ENCODE results near the gene GAS2L2.
A peak's percentile ranks its signal among the peaks of the same experiment; 100 is the strongest.

GAS2L2 gene

DNA sequence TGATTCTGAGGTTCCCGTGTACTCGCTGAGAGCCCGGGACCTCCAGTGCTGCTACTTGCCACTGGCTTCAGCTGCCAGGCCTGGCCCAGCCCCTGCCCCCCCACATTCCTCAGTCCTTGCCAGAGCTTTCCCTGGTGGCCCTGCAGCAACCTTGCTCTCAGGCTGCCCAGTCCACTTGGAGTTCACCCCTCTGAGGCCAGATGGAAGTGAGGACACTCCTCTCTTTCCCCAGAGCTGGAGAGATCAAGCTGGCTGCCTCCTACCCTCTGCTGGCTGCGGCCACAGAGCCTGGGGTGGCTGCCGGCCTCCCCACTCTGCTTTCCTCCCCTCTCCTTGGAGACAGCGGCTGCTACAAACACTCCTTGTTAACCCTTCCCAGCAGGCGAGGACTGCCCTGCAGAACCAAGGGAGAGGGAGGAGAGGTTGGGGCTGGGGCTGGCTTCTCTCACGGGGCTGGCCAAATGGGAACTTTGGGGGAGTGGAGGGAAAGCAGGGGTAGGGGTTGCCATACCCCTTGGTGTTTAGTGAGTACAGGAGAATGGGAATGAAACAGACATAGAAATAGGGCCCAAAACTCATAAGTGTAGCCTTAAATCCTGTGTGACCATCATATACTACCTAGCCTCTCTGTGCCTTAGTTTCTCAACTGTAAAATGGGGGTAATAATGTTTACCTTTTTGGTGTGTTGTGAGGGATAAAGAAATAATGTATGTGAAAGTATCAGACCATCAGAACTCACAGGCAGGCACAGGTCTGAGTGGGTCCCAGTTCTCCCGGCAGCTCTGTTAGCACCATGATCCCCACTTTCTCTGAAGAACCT lies at the start of gene GAS2L2:
Gene GAS2L2 (minus strand): TSS at position 295 of the 820 bp plus-strand sequence. CDS start 389 bp downstream, outside the sequence.
- DNase-seq = no peak

DNA sequence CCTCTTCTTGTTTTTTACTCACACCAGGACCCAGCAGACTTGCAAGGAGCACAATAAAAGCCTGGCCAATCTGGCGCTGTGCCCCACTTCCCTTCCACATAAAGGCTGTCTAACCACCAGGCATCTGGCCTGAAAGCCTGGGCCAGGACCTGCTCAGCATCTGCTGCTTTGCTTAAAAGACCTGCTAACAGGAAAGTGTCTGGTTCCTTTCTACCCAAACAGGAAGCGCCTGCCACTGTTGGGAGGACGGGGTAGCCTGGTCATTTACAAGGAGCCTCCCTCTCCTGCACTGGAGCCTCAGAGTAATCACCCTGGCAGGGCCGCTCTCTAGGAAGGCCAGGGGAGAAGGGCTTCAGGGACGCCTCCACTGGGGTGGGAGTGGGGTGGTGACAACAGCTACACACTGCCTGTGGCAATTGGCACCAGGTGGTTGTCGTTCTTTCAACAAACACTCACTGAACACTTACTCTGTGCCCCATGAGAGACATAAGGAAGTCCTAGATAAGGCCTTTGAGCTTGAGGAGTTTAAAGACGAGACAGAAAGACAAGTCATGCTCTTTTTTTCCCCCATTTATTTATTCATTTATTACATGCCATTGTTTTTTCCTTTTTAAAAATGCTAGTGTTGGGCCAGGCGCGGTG lies 48.7 kb upstream of the GAS2L2 start:
- DNase-seq = peak; percentile 8

DNA sequence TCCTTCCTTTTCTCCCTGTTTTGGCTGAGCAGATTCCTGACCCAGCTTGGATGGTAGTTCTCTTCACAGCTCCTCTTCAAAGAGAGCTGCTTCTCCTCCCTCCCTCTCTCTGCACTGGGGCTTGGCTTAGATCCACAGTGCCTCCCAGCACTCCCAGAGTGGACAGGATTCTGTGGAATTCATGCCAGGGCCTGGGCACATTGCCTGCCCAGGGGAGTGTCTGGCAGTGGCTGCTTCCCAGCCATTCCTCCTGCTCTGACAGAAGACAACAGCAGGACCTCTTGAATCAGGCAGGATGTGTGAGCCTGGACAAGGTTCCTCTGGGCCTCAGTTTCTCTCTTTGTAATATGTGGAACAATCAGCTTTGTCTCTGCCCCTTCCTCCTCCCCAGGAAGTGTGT lies 46.9 kb upstream of the GAS2L2 start:
- no peak for DNase-seq

DNA sequence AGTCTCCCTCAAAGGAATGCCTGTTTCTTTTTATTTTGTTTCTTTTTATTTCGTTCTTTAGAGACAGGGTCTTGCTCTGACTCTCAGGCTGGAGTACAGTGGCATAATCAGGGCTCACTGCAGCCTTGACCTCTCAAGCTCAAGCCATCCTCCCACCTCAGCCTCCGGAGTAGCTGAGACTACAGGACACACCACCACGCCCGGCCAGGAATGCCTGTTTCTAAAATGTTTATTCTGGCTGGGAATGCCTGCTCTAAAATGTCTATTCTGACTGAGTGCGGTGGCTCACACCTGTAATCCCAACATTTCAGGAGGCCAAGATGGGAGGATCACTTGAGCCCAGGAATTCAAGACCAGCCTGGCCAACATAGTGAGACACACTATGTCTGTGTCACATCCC lies 44.9 kb upstream of the GAS2L2 start:
- no peak for DNase-seq

DNA sequence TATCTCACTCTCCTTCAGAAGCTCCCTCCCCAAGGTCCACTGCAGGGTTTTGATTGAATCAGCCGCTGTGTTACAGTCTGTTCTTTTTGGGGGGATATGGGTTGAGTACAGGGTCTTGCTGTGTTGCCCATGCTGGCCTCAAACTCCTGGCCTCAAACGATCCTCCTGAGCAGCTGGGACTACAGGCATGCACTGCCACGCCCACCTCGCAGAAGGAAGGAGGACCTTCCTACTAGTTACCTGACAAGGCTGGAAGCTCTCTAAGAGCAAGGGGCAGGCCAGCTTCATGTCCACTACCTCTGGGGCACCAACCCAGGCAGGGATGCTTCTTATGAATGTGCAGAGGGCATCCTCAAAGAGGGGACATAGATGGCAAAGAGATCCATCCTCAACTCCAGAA lies 44.3 kb upstream of the GAS2L2 start:
- no peak for DNase-seq

GRCh38 chr17:35796942-35797341 lies 43.9 kb upstream of the GAS2L2 start:
- no peak for DNase-seq

DNA sequence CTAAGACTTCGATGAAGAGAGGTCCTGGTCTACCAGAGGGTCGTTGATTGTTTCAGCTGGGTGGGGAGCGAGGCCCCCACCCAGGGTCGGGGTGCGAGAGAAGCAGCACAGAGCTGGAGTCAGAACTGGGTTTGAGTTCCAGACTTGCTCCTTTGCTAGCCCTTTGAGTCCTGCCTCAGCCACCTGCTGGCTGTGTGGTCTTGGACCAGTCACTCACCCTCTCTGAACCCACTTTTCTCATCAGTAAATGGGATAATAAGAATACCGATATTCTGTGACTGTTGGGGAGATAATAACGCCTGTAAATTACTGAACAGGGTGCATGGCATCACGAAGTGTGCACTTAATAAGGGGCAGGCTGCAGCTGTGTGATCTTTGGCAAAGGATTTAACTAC lies 42.8 kb upstream of the GAS2L2 start:
- no peak for DNase-seq

- DNase-seq = peak; percentile 20
Measured at GRCh38 chr17:35795007-35795870, 42.2 kb upstream of the GAS2L2 start, which contains the start of gene MMP28. MMP28 (minus strand) TSS chr17:35795641; CDS start chr17:35795377, 264 bp downstream.

- no peak for DNase-seq
Measured at GRCh38 chr17:35793257-35793656, 40.2 kb upstream of the GAS2L2 start.

GRCh38 chr17:35791681-35792350 lies 38.8 kb upstream of the GAS2L2 start:
- no peak for DNase-seq

DNA sequence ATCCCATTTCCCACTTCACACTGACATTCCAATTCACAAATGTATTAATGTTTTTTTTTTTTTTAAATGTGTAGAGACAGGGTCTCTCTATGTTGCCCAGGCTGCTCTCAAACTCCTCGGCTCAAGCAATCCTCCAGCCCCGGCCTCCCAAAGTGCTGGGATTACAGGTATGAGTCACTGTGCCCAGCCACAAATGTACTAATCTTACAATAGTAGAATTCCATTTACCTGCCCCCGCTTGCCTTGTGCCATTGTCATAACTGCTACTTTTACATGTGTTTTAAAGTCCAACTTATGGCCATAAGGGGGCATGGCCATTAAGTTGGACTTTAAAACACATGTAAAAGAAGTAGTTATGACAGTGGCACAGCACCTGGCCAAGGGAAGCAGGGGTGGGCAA lies 37.8 kb upstream of the GAS2L2 start:
- DNase-seq = no peak

GRCh38 chr17:35788477-35789368 lies 35.7 kb upstream of the GAS2L2 start:
- DNase-seq = no peak

- no peak for DNase-seq
Measured at GRCh38 chr17:35786941-35787432, 33.9 kb upstream of the GAS2L2 start.

DNA sequence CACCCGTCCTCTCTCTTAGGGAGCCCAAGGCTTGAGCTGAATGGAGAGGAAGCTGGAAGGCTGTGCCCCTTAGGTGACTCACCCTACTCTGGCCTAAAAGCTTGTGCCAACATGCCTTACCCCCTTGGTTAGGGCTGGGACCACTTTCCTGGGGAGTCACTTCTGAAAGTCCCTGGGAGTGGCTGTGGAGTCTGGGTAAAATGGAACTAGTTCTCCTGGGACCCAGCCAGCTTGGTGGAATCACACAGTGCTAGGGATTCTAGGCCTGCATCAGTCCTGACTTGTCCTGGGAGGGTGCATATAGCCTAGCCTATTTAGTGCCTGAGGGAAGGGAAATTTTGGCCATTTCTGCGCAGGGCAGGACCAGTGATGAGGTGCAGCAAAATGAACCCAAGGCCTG lies 31.9 kb upstream of the GAS2L2 start:
- no peak for DNase-seq

GRCh38 chr17:35780950-35781349 lies 27.9 kb upstream of the GAS2L2 start:
- DNase-seq = no peak

DNA sequence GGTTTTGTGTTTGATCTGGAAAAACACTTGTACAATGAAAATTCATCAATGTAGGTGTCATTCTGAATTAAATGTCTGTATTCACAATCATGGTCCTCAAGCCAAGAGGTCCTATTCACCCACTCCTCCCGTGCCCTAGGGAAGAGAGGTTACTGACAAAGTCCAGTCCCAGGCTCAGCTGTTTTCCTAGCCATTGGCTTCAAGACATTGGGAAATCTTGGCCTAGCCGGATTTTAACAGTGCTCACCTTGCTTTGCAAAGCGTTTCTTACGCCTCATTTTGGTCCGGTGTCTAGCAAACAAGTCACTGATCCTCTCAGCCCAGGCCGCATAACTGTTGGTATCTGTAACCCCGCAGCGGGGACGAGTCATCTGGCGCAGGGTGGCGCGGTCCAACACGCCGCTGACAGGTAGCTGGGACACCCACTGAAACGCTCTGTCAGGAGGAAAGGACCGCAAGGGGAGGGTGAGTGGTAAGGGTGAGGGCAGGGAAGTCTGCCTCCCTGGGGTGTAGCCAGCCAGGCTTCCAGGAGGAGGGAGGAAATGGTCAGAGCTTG lies 25.7 kb upstream of the GAS2L2 start:
- DNase-seq = no peak

GRCh38 chr17:35775583-35775982 lies 22.5 kb upstream of the GAS2L2 start:
- DNase-seq = no peak

DNA sequence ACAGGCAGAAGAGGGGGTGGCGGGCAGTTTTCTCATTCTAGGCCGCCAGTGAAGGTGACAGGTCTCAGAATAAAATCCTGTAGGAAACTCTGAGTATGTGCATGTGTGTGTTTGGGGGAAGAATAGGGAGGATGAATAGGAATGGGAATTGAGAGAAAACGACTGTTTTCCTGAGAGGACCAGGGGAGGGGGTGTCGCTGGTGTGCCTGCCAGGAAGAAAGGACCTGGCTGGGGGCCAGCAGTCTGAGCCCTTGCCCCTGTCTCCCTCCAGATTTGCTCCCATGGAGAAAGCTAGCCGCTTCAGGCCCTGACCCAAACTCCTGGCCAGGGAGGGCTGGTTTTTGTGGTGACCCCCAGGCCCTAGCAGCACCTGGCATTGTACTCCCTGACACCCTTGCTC lies 22.0 kb upstream of the GAS2L2 start:
- no peak for DNase-seq

DNA sequence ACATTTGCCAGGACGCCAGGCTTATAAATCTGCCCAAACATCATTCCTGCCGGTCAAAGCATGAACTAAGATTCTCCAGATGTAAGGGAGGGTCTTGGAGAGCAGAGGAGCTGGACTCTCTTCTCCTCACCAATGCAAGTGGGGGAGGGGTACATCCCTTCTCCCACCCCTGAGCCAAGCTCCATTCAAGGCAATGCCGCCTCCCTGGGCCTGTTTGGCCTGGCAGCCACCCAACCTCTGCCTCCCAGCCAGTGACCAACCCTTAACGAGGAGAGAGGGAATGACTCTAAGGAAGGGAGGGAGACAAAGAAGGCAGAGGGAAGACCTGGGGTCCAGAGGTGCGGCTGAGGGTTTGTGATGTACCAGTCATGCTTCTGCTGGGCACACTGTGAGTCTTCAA lies 21.5 kb upstream of the GAS2L2 start:
- DNase-seq = no peak

DNA sequence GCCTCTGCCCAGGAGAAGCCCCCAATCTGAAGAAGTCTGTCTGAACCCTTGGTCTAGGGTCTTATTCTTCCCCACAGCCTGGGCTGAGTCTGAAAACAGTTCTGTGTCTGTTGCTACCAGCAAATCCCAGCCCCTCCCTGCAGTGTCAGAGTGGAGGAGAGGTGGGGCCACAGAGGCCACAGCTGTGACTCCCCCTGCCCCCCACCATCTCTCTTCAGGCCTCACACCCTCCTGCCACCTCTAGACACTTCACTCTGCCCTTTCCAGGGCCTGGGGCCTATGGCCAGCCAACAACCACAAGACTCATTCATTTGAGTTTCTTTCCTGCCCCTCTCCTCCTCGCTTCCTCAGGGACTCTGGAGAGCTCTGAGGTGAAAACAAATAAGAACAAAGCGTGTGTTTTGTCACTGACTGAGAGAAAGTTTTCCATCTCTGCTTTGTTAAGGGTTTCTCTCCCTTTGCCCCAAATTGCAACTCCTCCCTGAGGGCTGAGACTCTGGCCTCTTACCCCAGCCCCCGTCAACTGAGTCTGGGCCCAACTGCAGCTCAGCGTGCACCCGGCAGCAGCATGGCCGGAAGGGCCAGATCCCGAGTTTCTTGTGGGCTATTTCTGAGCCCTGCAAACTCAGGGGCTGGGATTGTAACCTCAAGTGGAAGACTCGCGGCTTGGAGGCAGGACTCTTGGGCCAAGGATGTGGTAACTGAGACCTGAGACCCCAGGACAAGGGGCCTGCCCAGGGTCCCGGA lies 20.8 kb upstream of the GAS2L2 start:
- DNase-seq = no peak

GRCh38 chr17:35773129-35773528 lies 20.1 kb upstream of the GAS2L2 start:
- DNase-seq = no peak

All from activated CD4-positive, alpha-beta T cell treated with anti-CD3 and anti-CD28 coated beads, Interleukin-2, amount 50 U/mL, for 1 hour (primary cell).